ENCODE results near the gene RGS7BP.
A peak's percentile ranks its signal among the peaks of the same experiment; 100 is the strongest.

The RGS7BP gene

GRCh38 chr5:64489857-64490256, 16.0 kb upstream of the RGS7BP start:
- H3K36me3 Mint-ChIP-seq (ENCODE audit: low read depth), result no peaks in the 10 kb centered on the region
- H3K4me1 Mint-ChIP-seq, result no peaks in the 10 kb centered on the region
- no peak for TF ChIP-seq CTCF (IDR thresholded peaks at IDR 0.05)
- DNase-seq, result no peak
- H3K27ac Mint-ChIP-seq, result no peak overlapping the region
- peaks cover 9% of the 10 kb centered on the region for H3K9me3 Mint-ChIP-seq
- no peak overlapping the region for H3K4me3 Mint-ChIP-seq
- peaks cover 4% of the 10 kb centered on the region for H3K27me3 Mint-ChIP-seq (ENCODE audit: low read depth, poor library complexity)

- TF ChIP-seq CTCF (IDR thresholded peaks at IDR 0.05), result no peak
- H3K4me3 Mint-ChIP-seq, result no peak overlapping the region
- peaks cover 25% of the 10 kb centered on the region for H3K27me3 Mint-ChIP-seq (ENCODE audit: low read depth, poor library complexity)
- H3K27ac Mint-ChIP-seq, result no peak overlapping the region
- no peaks in the 10 kb centered on the region for H3K9me3 Mint-ChIP-seq
- H3K36me3 Mint-ChIP-seq (ENCODE audit: low read depth), result no peaks in the 10 kb centered on the region
- no peak for DNase-seq
- no peaks in the 10 kb centered on the region for H3K4me1 Mint-ChIP-seq
These were observed 8.4 kb upstream of the RGS7BP start for GRCh38 chr5:64497386-64497785.

GRCh38 chr5:64502196-64502595, 3.6 kb upstream of the RGS7BP start:
- TF ChIP-seq CTCF (IDR thresholded peaks at IDR 0.05), result no peak
- H3K36me3 Mint-ChIP-seq (ENCODE audit: low read depth), result no peaks in the 10 kb centered on the region
- H3K9me3 Mint-ChIP-seq, result no peaks in the 10 kb centered on the region
- H3K27me3 Mint-ChIP-seq (ENCODE audit: low read depth, poor library complexity), result peaks cover 64% of the 10 kb centered on the region
- peaks cover 6% of the 10 kb centered on the region for H3K4me1 Mint-ChIP-seq
- DNase-seq, result no peak
- H3K4me3 Mint-ChIP-seq, result no peak overlapping the region
- no peak overlapping the region for H3K27ac Mint-ChIP-seq

GRCh38 chr5:64506567-64507263, 900 bp downstream of the RGS7BP start:
- peak; percentile 25 for TF ChIP-seq CTCF (IDR thresholded peaks at IDR 0.05)
- DNase-seq, result peak; percentile 29
- Mint-ChIP-seq H3K36me3 (ENCODE audit: low read depth) (no peaks in the 10 kb centered on the region), H3K4me3 (peak overlapping the region; percentile 88), H3K4me1 (peaks cover 16% of the 10 kb centered on the region), H3K9me3 (no peaks in the 10 kb centered on the region), H3K27ac (no peak overlapping the region), H3K27me3 (ENCODE audit: low read depth, poor library complexity) (peaks cover 92% of the 10 kb centered on the region)

- Mint-ChIP-seq H3K4me1 (peaks cover 16% of the 10 kb centered on the region), H3K4me3 (peak overlapping the region; percentile 88), H3K9me3 (no peaks in the 10 kb centered on the region), H3K36me3 (ENCODE audit: low read depth) (no peaks in the 10 kb centered on the region), H3K27ac (no peak overlapping the region), H3K27me3 (ENCODE audit: low read depth, poor library complexity) (peaks cover 87% of the 10 kb centered on the region)
- TF ChIP-seq CTCF (IDR thresholded peaks at IDR 0.05), result no peak
- DNase-seq, result no peak
These were observed 1.4 kb downstream of the RGS7BP start for GRCh38 chr5:64507264-64507605.

GRCh38 chr5:64509828-64510227, 4.0 kb downstream of the RGS7BP start:
- Mint-ChIP-seq H3K4me3 (no peak overlapping the region), H3K27me3 (ENCODE audit: low read depth, poor library complexity) (peaks cover 64% of the 10 kb centered on the region), H3K27ac (no peak overlapping the region), H3K36me3 (ENCODE audit: low read depth) (no peaks in the 10 kb centered on the region), H3K9me3 (no peaks in the 10 kb centered on the region), H3K4me1 (peaks cover 16% of the 10 kb centered on the region)
- TF ChIP-seq CTCF (IDR thresholded peaks at IDR 0.05), result no peak
- no peak for DNase-seq
